Measurements from ENCODE around the gene PIWIL4.

Gene PIWIL4

GRCh38 chr11:94632356-94632755 lies 65.2 kb downstream of the PIWIL4 start:
- no peak overlapping the region for H3K4me3 ChIP-seq (replicated peaks; ENCODE audit: low read depth, low read length)
- no peak for TF ChIP-seq CTCF (IDR thresholded peaks at IDR 0.05; ENCODE audit: low read length, missing control alignments)
- no peak for DNase-seq (ENCODE audit: low read depth)

GRCh38 chr11:94635072-94635471 lies 67.9 kb downstream of the PIWIL4 start:
- H3K4me3 ChIP-seq (replicated peaks; ENCODE audit: low read depth, low read length), result no peak overlapping the region
- DNase-seq (ENCODE audit: low read depth), result no peak
- no peak for TF ChIP-seq CTCF (IDR thresholded peaks at IDR 0.05; ENCODE audit: low read length, missing control alignments)

GRCh38 chr11:94636388-94636949 lies 69.3 kb downstream of the PIWIL4 start:
- no peak for TF ChIP-seq CTCF (IDR thresholded peaks at IDR 0.05; ENCODE audit: low read length, missing control alignments)
- no peak overlapping the region for H3K4me3 ChIP-seq (replicated peaks; ENCODE audit: low read depth, low read length)
- DNase-seq (ENCODE audit: low read depth), result no peak

- no peak overlapping the region for H3K4me3 ChIP-seq (replicated peaks; ENCODE audit: low read depth, low read length)
- TF ChIP-seq CTCF (IDR thresholded peaks at IDR 0.05; ENCODE audit: low read length, missing control alignments), result no peak
- DNase-seq (ENCODE audit: low read depth), result no peak
These were observed 71.2 kb downstream of the PIWIL4 start for GRCh38 chr11:94638301-94638901.

GRCh38 chr11:94638902-94639373 lies 71.8 kb downstream of the PIWIL4 start:
- no peak for TF ChIP-seq CTCF (IDR thresholded peaks at IDR 0.05; ENCODE audit: low read length, missing control alignments)
- no peak overlapping the region for H3K4me3 ChIP-seq (replicated peaks; ENCODE audit: low read depth, low read length)

GRCh38 chr11:94639901-94640721 lies 72.9 kb downstream of the PIWIL4 start:
- H3K4me3 ChIP-seq (replicated peaks; ENCODE audit: low read depth, low read length), result no peak overlapping the region
- DNase-seq (ENCODE audit: low read depth), result no peak
- no peak for TF ChIP-seq CTCF (IDR thresholded peaks at IDR 0.05; ENCODE audit: low read length, missing control alignments)

More at GRCh38 chr11:94638902-94639373, 71.8 kb downstream of the PIWIL4 start:
- DNase-seq (ENCODE audit: low read depth), result peak; percentile 56

All from fibroblast of pulmonary artery (primary cell).